Loucy (cell line): ENCODE measurements around the gene RP9.
A peak's percentile ranks its signal among the peaks of the same experiment; 100 is the strongest.

Source experiments
- CTCF ChIP-seq: fragments of 200-600 bp; sonication (generic); conservative IDR thresholded peaks from 2 replicates; pipeline ENCODE4 v1.5.1; 2014; ENCODE audit warnings: mild to moderate bottlenecking, antibody characterized with exemption, low read length
- EZH2phosphoT487 ChIP-seq: fragments of 200-600 bp; IDR thresholded peaks from 2 replicates; pipeline ENCODE4 v1.6.1; 2018; ENCODE audit warnings: antibody characterized with exemption, mild to moderate bottlenecking, moderate library complexity, borderline replicate concordance

GRCh38 chr7:33108554-33109004 lies 625 bp downstream of the RP9 start:
- TF ChIP-seq CTCF = peak; percentile 42
- TF ChIP-seq EZH2phosphoT487 = no peak
